CD4-positive, alpha-beta T cell (primary cell): ENCODE results near the gene PTGES3. TPM values are rescaled to one million over a fixed set of nuclear protein-coding genes. Genes with fewer than 3 reads are reported as not detected.

Experiments
- ATAC-seq: fragments of 200-7000 bp; cut with Tn5 transposase; one replicate; pipeline ENCODE4 v1.10.0; 2022; ENCODE audit warnings: mild to moderate bottlenecking; ENCODE audit not compliant: poor library complexity
- CTCF ChIA-PET: fragments of 350-600 bp; sonication (Branson Sonifier 250); formaldehyde crosslinking; loops from one replicate; lab custom pipeline; 2021; ENCODE audit warnings: antibody characterized with exemption, inconsistent platforms; lab: Charles Lee
- POLR2A ChIA-PET: fragments of 350-600 bp; sonication (Branson Sonifier 250); formaldehyde crosslinking; loops from one replicate; lab custom pipeline; 2021; ENCODE audit warnings: antibody characterized with exemption, inconsistent platforms; lab: Charles Lee
- DNase-seq, 14 experiments: peaks; one replicate each; pipeline ENCODE4 v3.0.0-alpha.2; 2013 to 2020; ENCODE audit warnings: mixed read lengths in 2 of 14
- H3K27ac ChIP-seq, 2 donors: one replicate each; pipeline versions ENCODE4 v1.5.1 to v1.7.0; 2013; ENCODE audit warnings: low read length in 2 of 2, low read depth in 1 of 2, mild to moderate bottlenecking in 1 of 2
- H3K27me3 ChIP-seq, 2 experiments: 1 replicate in 1 of 2; 2 replicates in 1 of 2; pipeline versions ENCODE4 v1.6.1 to v1.7.0; 2013; ENCODE audit warnings: low read length in 2 of 2, control low read depth in 1 of 2, mild to moderate bottlenecking in 1 of 2, moderate library complexity in 1 of 2; ENCODE audit not compliant: insufficient read depth in 2 of 2, control insufficient read depth in 1 of 2
- H3K36me3 ChIP-seq: one replicate; pipeline ENCODE4 v1.6.1; 2013; ENCODE audit warnings: low read length, control low read depth; ENCODE audit not compliant: insufficient read depth
- H3K4me1 ChIP-seq: one replicate; pipeline ENCODE4 v1.6.1; 2013; ENCODE audit warnings: low read length, control low read depth; ENCODE audit not compliant: insufficient read depth
- H3K4me3 ChIP-seq: one replicate; pipeline ENCODE4 v1.5.1; 2013; ENCODE audit warnings: mild to moderate bottlenecking, low read length, moderate library complexity
- H3K9me3 ChIP-seq, 2 experiments: 1 replicate in 1 of 2; 2 replicates in 1 of 2; pipeline versions ENCODE4 v1.6.1 to v1.7.0; 2013; ENCODE audit warnings: low read length in 2 of 2, mild to moderate bottlenecking in 2 of 2, control low read depth in 1 of 2, moderate library complexity in 1 of 2; ENCODE audit not compliant: control insufficient read depth in 1 of 2, insufficient read depth in 1 of 2
- H3K27ac Mint-ChIP-seq: one replicate; pipeline ENCODE4 v1.8.0; 2020; ENCODE audit warnings: mixed read lengths
- H3K27me3 Mint-ChIP-seq: one replicate; pipeline ENCODE4 v1.8.0; 2021; ENCODE audit warnings: mixed read lengths
- H3K36me3 Mint-ChIP-seq: one replicate; pipeline ENCODE4 v1.8.0; 2021; ENCODE audit warnings: low read depth, mixed read lengths
- H3K4me1 Mint-ChIP-seq: one replicate; pipeline ENCODE4 v1.8.0; 2021; ENCODE audit warnings: low read depth, mixed read lengths
- H3K4me3 Mint-ChIP-seq: one replicate; pipeline ENCODE4 v1.8.0; 2020; ENCODE audit warnings: mild to moderate bottlenecking, mixed read lengths
- H3K9me3 Mint-ChIP-seq: one replicate; pipeline ENCODE4 v1.8.0; 2020; ENCODE audit warnings: mixed read lengths
- intact Hi-C, 2 experiments: fragments of 100-400 bp; cut with DNase I in 1 of 2; cut with micrococcal nuclease in 1 of 2; formaldehyde crosslinking; loops; one replicate each; pipeline versions ENCODE4 v1.15.1 to v1.9.0; 2023 to 2025; cut with DNase I, micrococcal nuclease
- total RNA-seq, 174 experiments: library from RNA in 2 of 174; stranded (reverse) in 2 of 174; gene quantifications; one replicate each; pipeline ENCODE4 v1.2.3 and lab custom pipeline; 2021 to 2026
- TF ChIP-seq, protein P1 (sequence below): fragments of 200-600 bp; IDR thresholded peaks from one replicate; pipeline ENCODE4 v1.8.0; 2022; ENCODE audit warnings: antibody characterized with exemption, mild to moderate bottlenecking

PTGES3 gene
- total RNA-seq, 2 experiments from 2014 or later, result 146 to 154 TPM

DNA sequence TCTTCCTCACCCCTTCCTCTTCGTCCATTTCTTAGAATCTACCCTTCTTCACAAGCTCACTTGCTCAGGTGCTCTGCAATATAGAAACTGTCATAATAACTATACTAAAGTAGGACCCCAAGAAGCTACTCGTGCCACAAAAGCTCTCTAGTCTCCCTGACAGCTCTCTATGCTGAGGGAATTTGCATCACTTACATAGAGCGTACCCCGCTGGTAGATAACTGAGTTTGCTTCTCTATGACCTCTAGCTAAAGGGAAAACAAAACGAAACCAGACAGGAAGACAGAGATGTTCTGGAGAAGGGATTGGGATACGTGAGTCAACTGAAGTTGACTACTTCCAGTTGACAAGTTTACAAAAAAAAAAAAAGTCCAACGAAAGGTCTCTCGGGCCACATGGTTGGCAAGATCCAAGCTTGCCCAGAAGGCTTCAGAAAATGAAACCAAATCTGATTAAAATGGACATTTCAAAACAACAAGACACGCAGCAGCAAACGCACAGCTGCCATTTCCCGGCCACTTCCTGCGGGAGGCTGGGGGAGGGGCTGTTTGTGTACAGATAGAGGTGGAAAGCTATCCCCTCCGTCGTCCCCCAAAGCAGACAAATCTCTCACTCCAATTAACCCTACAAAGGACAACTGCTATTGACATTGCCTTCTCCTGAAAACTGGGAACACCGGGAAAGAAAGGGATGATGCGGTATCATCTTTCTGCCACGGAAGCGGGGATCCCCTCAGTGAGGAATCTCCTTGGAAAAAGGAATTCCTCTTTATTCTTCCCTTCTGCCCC lies 59.2 kb downstream of the PTGES3 start:
- TF ChIP-seq, protein P1, sequence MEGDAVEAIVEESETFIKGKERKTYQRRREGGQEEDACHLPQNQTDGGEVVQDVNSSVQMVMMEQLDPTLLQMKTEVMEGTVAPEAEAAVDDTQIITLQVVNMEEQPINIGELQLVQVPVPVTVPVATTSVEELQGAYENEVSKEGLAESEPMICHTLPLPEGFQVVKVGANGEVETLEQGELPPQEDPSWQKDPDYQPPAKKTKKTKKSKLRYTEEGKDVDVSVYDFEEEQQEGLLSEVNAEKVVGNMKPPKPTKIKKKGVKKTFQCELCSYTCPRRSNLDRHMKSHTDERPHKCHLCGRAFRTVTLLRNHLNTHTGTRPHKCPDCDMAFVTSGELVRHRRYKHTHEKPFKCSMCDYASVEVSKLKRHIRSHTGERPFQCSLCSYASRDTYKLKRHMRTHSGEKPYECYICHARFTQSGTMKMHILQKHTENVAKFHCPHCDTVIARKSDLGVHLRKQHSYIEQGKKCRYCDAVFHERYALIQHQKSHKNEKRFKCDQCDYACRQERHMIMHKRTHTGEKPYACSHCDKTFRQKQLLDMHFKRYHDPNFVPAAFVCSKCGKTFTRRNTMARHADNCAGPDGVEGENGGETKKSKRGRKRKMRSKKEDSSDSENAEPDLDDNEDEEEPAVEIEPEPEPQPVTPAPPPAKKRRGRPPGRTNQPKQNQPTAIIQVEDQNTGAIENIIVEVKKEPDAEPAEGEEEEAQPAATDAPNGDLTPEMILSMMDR, result no peak
- Histone ChIP-seq H3K4me3 (peak overlapping the region; percentile 100), H3K27ac (peak overlapping the region; percentile 88 to 96), H3K27me3 (no peaks in the 10 kb centered on the region), H3K9me3 (no peaks in the 10 kb centered on the region), H3K4me1 (peaks cover 59% of the 10 kb centered on the region), H3K36me3 (peaks cover 16% of the 10 kb centered on the region)
- ChIA-PET CTCF (interaction anchor here (0.6 to 3.5 kb wide), 13 partner anchors 8 to 623 kb away, joined by 3 to 25 read pairs (median 4); partner anchors contain the start of gene PTGES3), POLR2A (interaction anchor here (0.6 to 8.8 kb wide), 41 partner anchors 7 to 913 kb away, joined by 3 to 155 read pairs (median 6); partner anchors contain the start of genes ATP5F1B, BLOC1S1, CNPY2 and DNAJC14)
- ATAC-seq (peak; percentile 54), DNase-seq (peak; percentile 50 to 87 (median 70))
- Mint-ChIP-seq H3K4me1 (peaks cover 75% of the 10 kb centered on the region), H3K9me3 (no peaks in the 10 kb centered on the region), H3K4me3 (peak overlapping the region; percentile 93), H3K27ac (peak overlapping the region; percentile 94), H3K27me3 (no peaks in the 10 kb centered on the region), H3K36me3 (peaks cover 41% of the 10 kb centered on the region)
- intact Hi-C loops, result loop anchor here in 1 of 2 experiments (1.0 to 5.0 kb wide), 2 partner anchors 8 to 37 kb away; no protein-coding TSS in a partner anchor

GRCh38 chr12:56626701-56627100 lies 61.4 kb downstream of the PTGES3 start:
- Histone ChIP-seq H3K27ac (no peak overlapping the region), H3K9me3 (no peaks in the 10 kb centered on the region), H3K36me3 (peaks cover 27% of the 10 kb centered on the region), H3K4me3 (no peak overlapping the region), H3K4me1 (peaks cover 52% of the 10 kb centered on the region), H3K27me3 (no peaks in the 10 kb centered on the region)
- peaks cover 55% of the 10 kb centered on the region for H3K36me3 Mint-ChIP-seq
- TF ChIP-seq, protein P1, result no peak
- no peaks in the 10 kb centered on the region for H3K9me3 Mint-ChIP-seq
- intact Hi-C loops, result loop anchor here in 1 of 2 experiments (5.0 kb wide), 1 partner anchor 34 kb away; no protein-coding TSS in a partner anchor
- H3K4me1 Mint-ChIP-seq, result peaks cover 68% of the 10 kb centered on the region
- peak overlapping the region; percentile 62 for H3K4me3 Mint-ChIP-seq
- ATAC-seq, result no peak
- POLR2A ChIA-PET, result interaction anchor here (2.4 to 8.8 kb wide), 2 partner anchors 9 to 19 kb away, joined by 9 to 69 read pairs; partner anchors contain the start of gene ATP5F1B
- DNase-seq, result no peak
- CTCF ChIA-PET, result interaction anchor here (0.7 to 3.5 kb wide), 2 partner anchors 10 to 163 kb away, joined by 3 to 25 read pairs; no protein-coding TSS in a partner anchor
- H3K27ac Mint-ChIP-seq, result peak overlapping the region; percentile 94
- no peaks in the 10 kb centered on the region for H3K27me3 Mint-ChIP-seq

- TF ChIP-seq, protein P1, result no peak
- POLR2A ChIA-PET, result interaction anchor here (8.8 kb wide), 1 partner anchor 13 kb away, joined by 69 read pairs; no protein-coding TSS in a partner anchor
- Histone ChIP-seq H3K27me3 (no peaks in the 10 kb centered on the region), H3K4me3 (no peak overlapping the region), H3K36me3 (peaks cover 52% of the 10 kb centered on the region), H3K9me3 (no peaks in the 10 kb centered on the region), H3K4me1 (peaks cover 37% of the 10 kb centered on the region), H3K27ac (no peak overlapping the region)
- CTCF ChIA-PET, result interaction anchor here (3.6 kb wide), 1 partner anchor 13 kb away, joined by 30 read pairs; no protein-coding TSS in a partner anchor
- Mint-ChIP-seq H3K27ac (peak overlapping the region; percentile 18), H3K27me3 (no peaks in the 10 kb centered on the region), H3K4me1 (peaks cover 59% of the 10 kb centered on the region), H3K9me3 (no peaks in the 10 kb centered on the region), H3K4me3 (no peak overlapping the region), H3K36me3 (peaks cover 68% of the 10 kb centered on the region)
- no peak for ATAC-seq
- no peak for DNase-seq
- intact Hi-C loops, result no loop called here
Observed at GRCh38 chr12:56622535-56622934, 65.5 kb downstream of the PTGES3 start.
